SH-SY5Y (cell line): ENCODE data around the gene C16orf74.

ENCODE experiments used
- GATA2 ChIP-seq: IDR thresholded peaks from 2 replicates; pipeline ENCODE4 v1.6.1; 2011; ENCODE audit warnings: mild to moderate bottlenecking, low read depth, low read length
- GATA3 ChIP-seq: IDR thresholded peaks from 2 replicates; pipeline ENCODE4 v1.6.1; 2011; ENCODE audit warnings: low read depth, mild to moderate bottlenecking, low read length, moderate library complexity

DNA sequence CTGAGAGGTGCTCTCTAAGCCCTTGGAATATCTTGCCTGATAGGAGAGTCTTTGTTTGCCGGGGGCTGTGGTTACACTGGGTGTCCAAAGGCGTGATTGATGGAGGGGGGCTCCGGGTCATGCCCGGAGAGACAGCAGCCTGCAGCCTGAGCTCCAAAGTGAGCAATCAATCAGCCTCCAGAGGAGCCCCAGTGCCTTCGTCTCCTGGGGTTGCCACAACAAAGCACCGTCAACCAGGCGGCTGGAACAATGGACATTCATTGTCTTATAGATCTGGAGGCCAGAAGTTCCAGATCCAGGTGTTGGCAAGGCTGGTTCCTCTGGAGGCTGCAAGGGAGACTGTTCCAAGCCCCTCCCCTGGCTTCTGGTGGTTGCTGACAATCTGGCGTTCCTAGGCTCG is 38.1 kb downstream of the C16orf74 start:
- no peak for TF ChIP-seq GATA2
- TF ChIP-seq GATA3 = no peak
